ENCODE data around the gene LCE7A.

LCE7A gene, protein sequence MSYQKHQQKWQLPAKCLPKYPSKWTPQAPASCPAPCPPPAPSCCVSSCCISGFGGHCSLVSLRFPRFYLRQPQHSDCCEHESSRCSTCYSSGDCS

DNA sequence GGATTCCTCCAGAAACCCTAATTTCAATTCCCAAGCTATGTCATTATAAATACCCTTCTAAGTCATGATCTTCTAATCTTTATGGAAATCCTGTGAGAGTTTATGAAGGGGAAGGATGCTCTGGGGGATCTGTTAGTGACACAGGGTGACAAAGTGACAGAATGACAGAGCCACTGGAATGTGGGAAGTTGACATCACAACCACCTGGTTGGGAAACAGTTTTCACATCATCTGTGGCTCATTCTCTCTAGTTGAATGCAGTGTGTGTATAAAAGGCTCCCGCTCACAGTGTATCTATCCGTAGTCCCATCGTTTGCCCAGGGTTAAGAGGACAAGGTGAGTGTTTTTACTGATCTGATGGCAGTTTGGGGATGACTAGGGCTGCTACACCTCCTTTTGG, at the start of gene LCE7A:
Gene LCE7A (plus strand): TSS at position 301 of the 400 bp plus-strand sequence. CDS start 702 bp downstream, outside the sequence.
- DNase-seq, result no peak

DNA sequence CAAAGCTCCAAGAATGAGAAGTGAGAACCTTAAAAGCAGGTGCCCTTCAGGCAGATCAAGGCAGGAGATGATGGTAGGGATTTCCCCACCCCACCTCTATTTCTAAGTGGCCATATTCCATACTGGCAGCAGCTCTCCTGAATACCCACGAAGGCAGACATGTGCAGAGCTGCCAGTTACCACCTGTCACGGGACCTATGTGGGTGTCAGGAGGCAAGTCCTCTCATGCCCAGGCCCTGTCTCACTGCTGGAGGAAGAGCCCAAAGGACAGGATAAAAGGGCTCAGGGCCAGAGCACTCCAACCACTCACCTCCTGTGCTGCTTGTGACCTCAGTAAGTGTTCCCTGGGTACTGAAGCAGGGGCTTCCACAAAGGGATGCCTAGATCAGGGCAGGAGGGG, 48.7 kb upstream of the LCE7A start:
- DNase-seq, result no peak

DNA sequence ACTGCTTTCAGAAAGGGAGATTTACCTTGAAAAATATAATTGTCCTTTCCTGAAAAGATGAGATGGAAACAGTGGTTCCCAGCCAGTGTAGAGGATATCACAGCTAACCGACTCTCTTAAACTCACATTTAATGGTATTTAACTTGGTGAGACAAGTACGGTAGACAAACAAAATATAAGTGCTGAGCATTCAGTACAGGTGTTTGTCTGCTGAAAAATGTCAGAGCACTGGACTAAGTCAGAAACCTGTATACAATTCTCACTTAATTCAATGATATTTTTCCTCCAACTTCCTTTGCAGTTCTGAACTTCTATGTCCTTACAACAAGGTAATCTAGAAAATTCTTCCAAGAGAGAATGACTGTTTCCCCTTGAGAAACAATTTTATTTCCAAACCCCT, 48.1 kb upstream of the LCE7A start, which contains the start of gene LCE1B:
Gene LCE1B (plus strand): TSS at position 301 of the 400 bp plus-strand sequence. CDS start 476 bp downstream, outside the sequence.
- no peak for DNase-seq

DNA sequence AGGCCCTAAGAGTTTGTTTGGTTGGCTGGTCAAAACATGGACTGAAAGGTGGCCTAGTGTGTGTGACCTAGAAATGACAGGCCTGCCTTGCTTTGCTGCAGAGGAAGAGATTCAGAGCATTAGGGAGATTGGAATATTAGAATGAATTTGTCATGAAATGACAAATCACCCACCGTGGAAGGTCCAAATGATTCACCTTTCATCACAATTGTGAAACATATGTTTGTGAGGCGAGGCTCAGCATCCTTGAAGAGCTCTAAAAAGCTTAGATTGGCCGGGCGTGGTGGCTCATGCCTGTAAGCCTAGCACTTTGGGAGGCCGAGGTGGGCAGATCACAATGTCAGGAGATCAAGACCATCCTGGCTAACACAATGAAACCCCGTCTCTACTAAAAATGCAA, 42.5 kb upstream of the LCE7A start:
- no peak for DNase-seq

DNA sequence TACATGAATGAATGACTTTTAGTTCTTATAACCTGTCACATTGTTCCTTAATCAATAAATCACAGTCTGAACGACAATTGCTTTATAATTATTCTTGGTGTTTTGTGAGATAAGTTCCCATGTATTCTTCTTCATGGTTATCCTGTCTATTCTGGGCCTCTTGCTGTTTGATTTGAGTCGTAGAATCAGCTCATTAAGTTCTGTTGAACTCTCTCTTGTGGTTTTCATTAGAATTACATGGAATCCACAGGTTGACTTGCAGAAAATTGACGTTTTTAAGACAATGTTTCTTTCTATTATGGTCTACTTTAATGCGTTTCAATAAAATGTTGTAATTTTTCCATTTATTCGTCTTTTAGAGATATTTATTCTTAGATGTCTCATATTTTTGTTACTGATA, 36.5 kb upstream of the LCE7A start:
- no peak for DNase-seq

DNA sequence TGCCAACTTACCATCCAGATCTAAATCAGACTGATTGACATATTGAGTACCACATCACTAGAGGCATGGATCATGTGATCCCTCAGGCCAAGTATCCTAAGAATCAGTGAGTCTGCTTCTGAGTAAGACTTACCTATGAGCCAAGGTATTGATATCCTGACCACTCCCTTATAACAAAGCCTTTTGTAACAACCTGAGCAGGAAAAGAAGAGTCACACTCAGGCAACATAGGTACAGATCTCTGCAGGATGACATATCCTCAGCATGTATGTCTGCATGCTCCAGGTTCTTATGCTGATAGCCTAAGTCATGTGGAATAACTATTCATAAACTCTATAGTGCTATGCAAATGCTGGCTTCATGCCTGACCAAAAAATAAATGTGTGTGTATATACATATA, 34.8 kb upstream of the LCE7A start:
- no peak for DNase-seq

DNA sequence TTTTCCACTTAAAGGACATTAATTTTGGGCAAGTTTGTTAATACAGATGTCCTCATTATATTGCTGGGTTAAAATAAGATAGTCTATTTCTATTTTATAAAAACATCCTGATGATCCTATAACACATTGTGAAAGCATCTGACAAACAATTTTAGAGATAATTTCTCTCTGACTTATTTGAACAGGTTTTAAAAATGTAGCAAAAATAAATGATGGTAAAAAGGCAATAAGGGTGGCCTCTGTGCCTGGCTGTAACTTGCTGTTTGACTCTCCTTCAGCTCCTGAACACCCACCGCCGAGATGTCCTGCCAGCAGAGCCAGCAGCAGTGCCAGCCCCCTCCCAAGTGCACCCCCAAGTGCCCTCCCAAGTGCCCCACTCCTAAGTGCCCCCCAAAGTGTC, 32.6 kb upstream of the LCE7A start, which contains the start of gene LCE1A:
Gene LCE1A (plus strand): TSS at position 301 of the 400 bp plus-strand sequence. CDS start 0 bp downstream, at position 301.
- DNase-seq, result no peak

DNA sequence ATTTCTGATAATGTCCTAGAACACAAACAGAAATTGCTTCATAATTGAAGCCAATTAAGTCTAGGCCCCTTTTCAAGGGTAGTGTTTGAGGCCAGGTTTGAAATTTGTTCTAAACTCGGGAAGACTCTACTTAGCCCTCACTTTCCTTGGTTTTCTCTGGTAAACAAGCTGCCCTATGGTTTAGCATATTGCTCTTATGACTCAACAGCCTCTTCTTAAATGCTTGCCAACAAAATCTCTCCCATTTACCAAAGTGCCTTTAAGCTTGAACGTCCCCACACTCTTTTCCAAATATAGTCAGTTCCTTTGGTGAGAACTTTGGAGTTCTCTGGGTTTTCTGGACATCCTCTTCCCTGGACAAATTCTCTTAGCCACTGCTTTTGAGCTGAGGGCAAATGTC, 22.9 kb upstream of the LCE7A start:
- no peak for DNase-seq

DNA sequence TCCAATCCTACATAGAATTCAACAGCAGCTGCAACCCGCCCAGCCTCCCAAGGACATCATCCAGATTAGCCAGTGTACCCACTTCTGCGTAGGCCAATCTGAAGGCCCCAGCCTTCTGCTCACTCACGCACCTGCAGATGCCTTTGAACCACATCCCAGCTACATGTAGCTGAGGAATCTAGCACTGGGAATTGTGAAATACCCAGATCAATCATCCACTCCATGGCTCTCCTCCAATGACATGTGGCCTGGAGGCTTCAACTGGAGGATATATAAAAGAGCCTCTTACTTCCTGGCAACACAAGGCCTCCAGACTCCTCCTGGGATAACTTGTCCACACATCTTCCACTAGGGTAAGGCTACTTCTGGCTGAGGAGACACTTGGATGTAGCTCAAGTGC, 17.2 kb upstream of the LCE7A start, which contains the start of gene LCE6A:
Gene LCE6A (plus strand): TSS at position 301 of the 400 bp plus-strand sequence. CDS start 665 bp downstream, outside the sequence.
- no peak for DNase-seq

DNA sequence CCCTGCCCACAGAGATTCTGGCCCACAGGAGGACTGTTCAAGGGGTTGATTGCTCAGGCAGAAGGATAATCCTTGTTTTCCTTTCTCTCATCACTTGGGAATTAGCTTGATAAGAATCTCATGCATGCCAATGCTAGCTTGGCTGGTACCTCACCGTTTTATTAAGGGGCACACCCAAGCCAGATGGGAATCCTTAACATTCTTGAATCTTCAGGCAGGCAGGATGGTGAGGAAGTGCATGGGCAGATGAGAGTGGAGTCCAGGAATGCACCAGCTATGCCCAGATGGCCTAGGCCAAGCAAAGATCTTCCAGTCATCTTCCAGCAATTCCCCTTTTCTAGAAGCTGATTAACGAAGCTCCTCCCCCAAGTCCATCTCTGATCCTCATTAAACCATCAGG, 4.1 kb upstream of the LCE7A start:
- no peak for DNase-seq

DNA sequence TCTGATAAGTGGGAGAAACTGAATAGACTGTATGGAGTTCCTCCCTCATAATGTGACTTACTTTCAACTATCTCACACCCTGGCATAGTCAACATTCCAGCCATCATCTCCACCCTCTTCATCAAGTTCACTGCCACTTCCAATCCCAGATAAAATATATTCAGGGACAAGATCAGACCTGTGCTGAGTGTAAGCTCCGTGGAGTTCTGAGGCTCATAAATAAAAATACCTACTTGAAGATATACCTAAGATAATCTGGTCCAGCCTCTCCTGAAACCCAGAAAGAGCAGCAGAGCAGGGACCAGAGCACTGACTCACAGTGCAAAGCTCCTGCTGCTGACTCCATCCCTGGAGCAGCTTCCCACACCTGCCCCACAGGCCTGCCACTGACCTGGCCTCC, 1.7 kb upstream of the LCE7A start:
- no peak for DNase-seq

DNA sequence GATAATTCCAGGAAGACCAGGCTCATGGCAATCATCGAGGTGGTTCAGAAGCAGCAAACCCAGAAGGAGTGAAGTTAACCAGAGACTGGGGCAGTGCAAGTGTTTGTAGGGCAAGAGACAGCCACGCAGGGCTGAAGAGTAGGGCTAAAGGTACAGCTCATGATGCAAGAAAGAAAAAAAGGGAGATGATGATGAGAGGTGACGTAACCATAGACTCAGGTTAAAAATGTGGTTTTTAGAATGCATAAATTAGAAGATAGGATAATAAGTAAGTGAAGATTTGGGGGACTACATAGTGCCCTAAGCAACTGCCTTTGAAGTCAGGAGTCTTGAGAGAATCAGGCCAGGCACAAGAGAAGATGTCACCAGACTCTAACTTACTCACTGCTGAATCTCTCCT, 333 bp downstream of the LCE7A start:
- no peak for DNase-seq

DNA sequence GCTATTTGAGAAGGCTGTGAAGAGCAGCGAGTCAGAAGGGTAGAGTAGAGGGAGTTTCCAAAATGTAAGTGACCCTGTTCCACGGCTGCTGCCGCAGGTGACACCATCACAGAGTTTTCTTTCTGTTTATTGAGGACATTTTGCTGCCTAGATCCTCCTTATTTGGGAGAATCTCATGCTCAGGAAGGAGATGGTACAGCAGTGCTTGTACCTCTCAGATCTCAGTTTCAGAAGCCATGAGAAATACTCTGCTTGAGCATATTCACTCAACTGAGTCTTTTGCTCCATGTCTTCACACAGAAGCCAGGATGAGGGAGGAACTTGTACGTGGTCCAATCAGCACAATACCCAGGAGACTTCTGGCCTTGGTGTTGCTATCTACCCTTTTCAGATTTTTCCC, 1.6 kb downstream of the LCE7A start:
- no peak for DNase-seq

DNA sequence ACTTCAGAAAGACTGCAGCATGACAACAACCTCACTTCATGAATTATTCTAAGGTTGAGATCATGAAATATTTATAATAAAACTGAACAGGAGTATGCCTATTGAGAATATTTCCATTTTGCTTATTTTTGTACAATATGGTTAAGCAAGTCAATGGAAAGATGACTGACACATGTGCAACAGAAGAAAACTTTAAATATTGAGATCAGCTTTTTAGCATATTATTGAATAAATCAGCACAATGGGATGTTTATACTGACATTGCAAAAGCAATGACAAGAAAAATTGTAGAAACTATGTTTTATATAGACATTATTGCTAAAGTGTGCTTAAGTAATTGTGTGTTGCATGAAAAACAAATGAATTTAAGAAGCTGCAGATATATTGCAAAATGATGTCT, 4.6 kb downstream of the LCE7A start:
- no peak for DNase-seq

DNA sequence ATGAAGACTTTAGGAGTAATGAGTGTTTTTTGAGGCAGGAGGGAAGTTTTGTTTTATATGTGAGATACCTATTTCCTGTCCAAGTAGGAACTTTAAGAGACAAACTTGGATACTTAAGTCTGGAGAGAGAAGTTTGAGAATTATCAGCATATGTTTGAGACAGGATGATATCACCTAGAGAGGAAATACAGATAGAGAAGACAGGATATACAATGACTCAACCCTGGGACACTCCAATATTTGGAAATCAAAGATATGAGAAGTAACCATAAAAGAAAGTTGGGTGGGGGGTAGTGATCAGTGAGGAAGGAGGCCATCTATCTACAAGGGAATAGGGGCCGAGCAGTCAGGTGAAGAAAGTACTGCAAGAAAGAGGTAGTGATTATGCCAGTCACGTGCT, 6.5 kb downstream of the LCE7A start:
- no peak for DNase-seq

DNA sequence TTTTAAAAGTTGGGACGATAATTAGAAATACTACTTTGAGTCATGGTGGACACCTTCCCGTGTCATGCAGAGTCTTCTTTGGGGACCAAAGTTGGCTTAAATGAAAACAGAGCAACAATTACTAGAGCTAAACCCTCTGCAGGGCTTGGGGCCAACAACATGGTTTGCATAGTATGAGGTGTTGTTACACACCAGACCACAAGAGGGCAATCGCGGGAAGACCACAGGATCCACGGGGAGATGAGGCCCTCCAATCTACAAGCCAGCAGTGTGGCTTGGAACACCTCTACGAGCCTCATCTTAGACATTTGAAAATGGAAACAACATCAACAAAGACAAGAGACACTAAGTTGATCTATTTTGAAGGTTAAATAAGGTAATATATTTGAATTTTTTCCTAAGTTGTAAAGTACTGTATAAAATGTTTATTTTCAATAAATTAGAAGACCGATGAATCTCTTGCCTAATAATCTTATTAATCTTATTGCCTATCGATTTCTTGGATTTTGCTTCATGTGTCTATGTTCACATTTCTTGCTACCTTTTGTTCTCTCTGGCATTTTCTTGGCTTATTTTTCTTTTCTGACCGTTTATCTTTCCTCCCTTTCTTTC, 10.1 kb downstream of the LCE7A start:
- no peak for DNase-seq

DNA sequence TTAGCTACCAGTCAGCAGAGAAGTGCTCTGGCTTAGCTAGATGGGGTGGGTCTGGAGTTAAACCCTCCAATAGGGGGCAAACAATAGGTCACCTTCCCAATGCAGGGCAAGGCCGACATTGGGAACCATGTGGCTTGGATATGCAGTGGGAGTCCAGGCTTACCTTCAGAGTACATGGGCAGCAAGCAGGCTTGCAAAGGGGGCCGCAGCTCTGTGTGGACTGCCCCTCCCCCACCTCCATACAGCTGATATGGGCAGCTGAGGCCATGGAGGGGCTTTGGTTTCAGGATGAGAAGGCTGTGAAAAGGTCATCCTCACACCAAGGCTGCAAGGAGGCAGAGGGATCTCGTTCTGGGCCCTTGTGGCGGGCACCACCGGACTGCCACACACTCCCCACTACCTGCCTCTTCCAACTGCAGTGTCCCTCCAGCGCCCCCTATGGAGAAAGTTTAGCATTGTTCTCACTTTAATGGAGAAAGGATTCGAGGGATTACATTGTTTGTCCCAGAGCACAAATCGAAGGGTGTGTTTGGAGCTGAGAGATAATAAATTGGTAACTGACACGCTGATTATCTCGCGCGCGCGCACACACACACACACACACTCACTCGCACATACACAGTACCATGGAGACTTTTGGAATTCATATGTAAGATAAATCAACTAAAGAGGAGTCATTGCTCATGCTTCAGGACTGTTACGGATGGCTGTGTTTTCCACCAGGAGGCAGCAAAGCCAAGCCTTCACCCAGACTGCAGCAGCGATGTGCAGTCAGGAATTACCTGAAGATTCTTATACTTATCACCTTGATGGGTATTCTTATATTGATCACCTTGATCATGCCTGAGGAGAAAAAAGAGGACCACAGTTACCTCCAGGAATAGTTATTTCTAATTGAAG, 11.3 kb downstream of the LCE7A start:
- DNase-seq, result no peak

DNA sequence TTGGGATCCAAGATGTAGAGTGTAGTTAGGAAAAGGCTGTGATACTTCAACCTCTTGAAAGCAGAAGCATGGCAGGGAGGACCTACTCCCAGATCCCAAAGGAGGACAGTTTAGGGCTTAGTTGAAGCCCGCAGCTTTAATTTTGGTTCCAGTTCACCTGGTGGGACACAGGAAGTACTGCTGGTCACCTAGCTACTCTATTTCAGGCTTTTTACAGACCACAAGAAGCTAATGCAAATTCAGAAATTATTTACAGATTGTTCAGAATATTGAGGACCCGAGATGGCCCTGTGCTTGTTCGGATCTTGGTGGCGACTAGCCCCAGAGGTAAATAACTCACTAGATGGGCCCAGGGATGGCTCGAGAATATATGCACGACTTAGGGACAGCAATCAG, 11.9 kb downstream of the LCE7A start:
- DNase-seq, result no peak

DNA sequence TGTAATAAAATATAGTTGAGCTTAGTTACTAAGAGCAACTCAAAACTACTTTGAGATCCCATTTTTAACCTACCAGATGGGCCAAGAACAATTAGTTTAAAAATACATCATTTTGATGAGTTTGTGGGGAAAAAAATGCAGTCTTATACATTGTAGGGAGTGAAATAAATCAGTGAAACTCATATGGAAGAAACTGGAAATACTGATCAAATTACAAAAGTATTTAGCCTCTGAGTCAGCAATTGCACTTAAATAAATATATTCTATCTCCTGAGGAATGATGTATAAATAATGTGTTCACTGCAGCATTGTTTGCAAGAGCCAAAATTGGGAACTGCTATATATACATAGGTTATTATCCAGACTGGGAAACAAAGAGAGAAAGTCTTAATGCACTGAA, 13.7 kb downstream of the LCE7A start:
- no peak for DNase-seq

DNA sequence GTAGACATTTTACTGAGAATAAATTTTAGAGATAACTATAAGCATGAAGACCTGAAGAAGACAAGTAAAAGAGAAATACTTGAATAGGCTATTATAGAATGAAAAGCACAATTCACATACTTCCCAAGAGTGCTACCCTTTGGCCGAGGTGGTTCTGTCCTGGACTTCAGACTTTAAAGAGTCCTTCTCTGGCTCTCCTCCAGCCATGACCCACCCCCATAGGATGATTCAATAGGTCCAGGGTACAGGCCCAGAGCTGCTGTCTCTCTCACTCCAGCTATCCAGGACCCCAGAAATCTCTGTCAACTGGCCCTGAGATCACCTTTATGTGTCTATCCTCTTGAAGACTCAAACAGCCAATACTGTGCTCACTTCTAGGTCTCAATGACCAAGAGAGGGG, 17.0 kb downstream of the LCE7A start:
- DNase-seq, result no peak

DNA sequence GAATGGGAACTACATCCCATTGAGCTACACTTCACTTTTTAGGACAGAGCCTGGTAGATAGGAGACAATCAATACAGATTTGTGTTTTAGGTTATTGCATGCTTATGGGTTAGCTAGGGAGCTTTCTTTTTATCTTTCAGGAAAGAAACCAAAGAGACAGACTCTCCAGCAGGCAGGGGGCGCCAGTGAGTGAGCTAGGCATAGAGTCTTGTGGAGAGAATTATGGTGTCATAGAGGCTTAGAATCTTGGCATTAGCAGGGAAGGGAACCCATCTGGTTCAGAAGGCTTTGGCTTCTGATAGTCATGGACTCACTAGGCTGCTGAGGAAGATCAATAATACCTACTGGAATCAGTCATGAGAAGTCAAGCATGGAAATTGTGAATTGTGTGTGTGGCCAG, 18.2 kb downstream of the LCE7A start, which contains the start of gene SMCP:
Gene SMCP (plus strand): TSS at position 281 of the 400 bp plus-strand sequence. CDS start 6,101 bp downstream, outside the sequence.
- no peak for DNase-seq

DNA sequence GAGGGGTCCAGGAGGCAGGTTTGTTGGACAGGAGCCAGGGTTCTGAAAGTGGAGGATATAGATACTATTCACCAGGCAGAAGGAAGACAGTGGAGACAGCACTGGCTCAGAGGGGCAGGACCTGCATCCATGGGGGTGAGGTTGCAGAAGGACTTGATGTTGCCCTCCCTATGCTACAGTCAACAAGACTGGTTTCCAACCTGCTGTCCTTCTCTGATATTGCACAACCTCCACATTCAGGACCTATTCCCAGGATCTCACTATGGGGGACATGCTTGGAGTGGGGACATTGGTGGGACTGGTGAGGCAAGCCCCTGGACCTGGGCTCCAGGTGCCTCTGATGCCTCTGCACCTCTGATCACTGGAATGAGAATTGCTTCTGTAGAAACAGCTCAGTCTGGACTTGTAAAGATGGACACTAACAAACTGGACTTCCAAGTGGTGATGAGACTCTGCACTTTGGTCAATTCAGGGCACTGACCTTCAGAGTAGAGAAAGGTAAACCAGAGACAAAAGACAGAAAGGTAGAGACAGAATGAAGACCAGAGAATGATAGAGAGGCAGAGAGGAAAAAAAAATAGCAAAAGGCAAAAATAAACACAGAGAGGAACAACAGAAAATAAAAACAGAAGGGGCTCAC, 19.9 kb downstream of the LCE7A start:
- DNase-seq, result no peak

DNA sequence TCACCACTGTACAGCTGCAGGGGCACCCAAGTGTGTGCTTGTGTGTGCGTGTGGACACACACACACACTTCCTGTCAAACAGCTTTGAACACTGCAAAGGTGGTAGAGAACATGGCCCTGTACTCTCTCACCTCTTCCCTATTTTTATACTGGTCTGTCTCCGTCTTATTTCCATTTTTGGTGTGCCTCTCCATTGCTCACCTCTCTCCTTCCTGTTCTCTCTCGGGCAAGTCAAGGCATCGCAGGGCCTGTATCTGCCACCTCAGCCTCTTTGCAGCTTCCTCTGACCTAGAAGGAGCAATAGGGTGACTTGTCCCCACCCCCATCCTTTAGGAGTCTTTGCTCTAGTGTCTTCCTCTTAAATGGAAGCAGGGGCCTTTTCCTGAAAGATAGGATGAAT, 20.5 kb downstream of the LCE7A start:
- no peak for DNase-seq

All from left hindlimb (tissue), 1 donor.